OCI-LY1 (cell line): Measurements from ENCODE around the gene C19orf85.

ENCODE experiments used
- EZH2 ChIP-seq: fragments of 200-600 bp; sonication (generic), shearing (Covaris generic); IDR thresholded peaks from 2 replicates; pipeline ENCODE4 v1.8.0; 2017; ENCODE audit warnings: borderline replicate concordance, mixed run types, mild to moderate bottlenecking, antibody characterized with exemption, low read length, moderate library complexity, mixed read lengths
- TF ChIP-seq, protein P1 (sequence below): fragments of 200-600 bp; sonication (generic), shearing (Covaris generic); IDR thresholded peaks from 2 replicates; pipeline ENCODE4 v1.5.1; 2017; ENCODE audit warnings: mild to moderate bottlenecking, antibody characterized with exemption, low read length, moderate library complexity, mixed read lengths

DNA sequence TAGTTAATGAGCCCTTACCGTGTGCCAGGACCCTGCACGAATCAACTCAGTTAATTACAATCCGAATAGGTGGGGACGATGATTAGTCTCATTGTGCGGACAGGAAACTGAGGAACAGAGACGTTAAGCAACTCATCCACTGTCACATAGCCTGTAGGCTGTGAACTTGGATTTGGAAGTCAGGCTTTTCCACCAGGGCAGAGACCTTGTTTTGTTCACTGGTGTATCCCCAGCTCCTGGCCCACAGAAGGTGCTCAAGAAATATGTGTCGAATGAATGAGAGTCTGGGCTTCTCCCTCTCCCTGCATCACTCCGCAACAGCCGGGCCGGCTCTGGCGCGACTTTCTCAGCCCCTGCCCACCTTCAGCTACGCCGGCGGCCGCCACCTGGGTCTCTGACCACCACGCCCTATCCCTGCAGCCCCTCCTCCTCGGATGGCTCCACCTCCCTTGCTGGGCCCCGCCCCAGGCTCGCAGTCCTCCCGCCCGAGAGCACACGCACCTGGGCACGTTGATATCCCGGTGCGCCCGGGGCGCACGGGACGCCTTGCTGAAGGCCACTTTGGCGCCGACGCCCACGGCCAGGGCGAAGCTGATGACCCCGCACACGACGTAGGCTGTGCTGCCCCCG lies 22.7 kb downstream of the C19orf85 start:
- TF ChIP-seq EZH2: no peak
- TF ChIP-seq, protein P1, sequence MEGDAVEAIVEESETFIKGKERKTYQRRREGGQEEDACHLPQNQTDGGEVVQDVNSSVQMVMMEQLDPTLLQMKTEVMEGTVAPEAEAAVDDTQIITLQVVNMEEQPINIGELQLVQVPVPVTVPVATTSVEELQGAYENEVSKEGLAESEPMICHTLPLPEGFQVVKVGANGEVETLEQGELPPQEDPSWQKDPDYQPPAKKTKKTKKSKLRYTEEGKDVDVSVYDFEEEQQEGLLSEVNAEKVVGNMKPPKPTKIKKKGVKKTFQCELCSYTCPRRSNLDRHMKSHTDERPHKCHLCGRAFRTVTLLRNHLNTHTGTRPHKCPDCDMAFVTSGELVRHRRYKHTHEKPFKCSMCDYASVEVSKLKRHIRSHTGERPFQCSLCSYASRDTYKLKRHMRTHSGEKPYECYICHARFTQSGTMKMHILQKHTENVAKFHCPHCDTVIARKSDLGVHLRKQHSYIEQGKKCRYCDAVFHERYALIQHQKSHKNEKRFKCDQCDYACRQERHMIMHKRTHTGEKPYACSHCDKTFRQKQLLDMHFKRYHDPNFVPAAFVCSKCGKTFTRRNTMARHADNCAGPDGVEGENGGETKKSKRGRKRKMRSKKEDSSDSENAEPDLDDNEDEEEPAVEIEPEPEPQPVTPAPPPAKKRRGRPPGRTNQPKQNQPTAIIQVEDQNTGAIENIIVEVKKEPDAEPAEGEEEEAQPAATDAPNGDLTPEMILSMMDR: no peak
